ENCODE results near the gene RPS6KC1. TPM values are rescaled to one million over a fixed set of nuclear protein-coding genes. Genes with fewer than 3 reads are reported as not detected.

Gene RPS6KC1
- total and polyA plus RNA-seq, 9 of the 15 experiments (the other 6 are each of a cell fraction or from before 2014, with no cell fraction given) = 4.3 to 34.6 (median 20.9) TPM

DNA sequence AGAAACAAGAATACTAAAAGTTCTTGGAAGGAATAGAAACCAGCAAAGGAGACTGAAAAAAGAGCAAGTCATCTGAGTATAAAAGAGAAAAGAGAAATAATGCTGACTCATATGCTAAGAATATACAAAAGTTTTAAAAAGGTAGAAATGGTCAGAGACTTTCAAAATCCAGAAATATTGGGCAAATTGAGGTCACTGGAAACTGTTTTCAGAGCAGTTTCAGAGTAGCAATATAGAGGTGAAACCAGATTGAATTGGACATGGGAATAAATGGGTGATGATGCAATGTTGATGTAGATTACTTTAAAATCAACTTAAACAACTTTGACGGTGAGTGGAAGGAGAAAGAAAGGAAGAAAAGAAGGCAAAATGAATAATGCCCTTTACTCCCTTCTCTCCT is 1.8 kb upstream of the RPS6KC1 start (continued):
- TF ChIP-seq PREB (CRISPR knock-in tag; IDR thresholded peaks at IDR 0.05) (no peak), DPF2 (IDR thresholded peaks at IDR 0.05) (peak; percentile 93), SOX6 (IDR thresholded peaks at IDR 0.05) (peak; percentile 24; the same call in 1 of the 2 replicates), TAL1 (IDR thresholded peaks at IDR 0.05) (no peak), ZNF407 (IDR thresholded peaks at IDR 0.05; ENCODE audit: low read depth) (no peak), HMG20A (CRISPR knock-in tag; conservative IDR thresholded peaks at IDR 0.05) (no peak), ATF7 (IDR thresholded peaks at IDR 0.05) (peak; percentile 49; the same call in 1 of the 2 replicates), EWSR1 (IDR thresholded peaks at IDR 0.05; ENCODE audit: borderline replicate concordance, low read depth, partially characterized antibody) (no peak)
- TF ChIP-seq, protein P1, sequence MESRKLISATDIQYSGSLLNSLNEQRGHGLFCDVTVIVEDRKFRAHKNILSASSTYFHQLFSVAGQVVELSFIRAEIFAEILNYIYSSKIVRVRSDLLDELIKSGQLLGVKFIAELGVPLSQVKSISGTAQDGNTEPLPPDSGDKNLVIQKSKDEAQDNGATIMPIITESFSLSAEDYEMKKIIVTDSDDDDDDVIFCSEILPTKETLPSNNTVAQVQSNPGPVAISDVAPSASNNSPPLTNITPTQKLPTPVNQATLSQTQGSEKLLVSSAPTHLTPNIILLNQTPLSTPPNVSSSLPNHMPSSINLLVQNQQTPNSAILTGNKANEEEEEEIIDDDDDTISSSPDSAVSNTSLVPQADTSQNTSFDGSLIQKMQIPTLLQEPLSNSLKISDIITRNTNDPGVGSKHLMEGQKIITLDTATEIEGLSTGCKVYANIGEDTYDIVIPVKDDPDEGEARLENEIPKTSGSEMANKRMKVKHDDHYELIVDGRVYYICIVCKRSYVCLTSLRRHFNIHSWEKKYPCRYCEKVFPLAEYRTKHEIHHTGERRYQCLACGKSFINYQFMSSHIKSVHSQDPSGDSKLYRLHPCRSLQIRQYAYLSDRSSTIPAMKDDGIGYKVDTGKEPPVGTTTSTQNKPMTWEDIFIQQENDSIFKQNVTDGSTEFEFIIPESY (CRISPR knock-in tag; IDR thresholded peaks at IDR 0.05) = no peak
- TF ChIP-seq, protein P2, sequence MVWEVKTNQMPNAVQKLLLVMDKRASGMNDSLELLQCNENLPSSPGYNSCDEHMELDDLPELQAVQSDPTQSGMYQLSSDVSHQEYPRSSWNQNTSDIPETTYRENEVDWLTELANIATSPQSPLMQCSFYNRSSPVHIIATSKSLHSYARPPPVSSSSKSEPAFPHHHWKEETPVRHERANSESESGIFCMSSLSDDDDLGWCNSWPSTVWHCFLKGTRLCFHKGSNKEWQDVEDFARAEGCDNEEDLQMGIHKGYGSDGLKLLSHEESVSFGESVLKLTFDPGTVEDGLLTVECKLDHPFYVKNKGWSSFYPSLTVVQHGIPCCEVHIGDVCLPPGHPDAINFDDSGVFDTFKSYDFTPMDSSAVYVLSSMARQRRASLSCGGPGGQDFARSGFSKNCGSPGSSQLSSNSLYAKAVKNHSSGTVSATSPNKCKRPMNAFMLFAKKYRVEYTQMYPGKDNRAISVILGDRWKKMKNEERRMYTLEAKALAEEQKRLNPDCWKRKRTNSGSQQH (CRISPR knock-in tag; IDR thresholded peaks at IDR 0.05) = peak; percentile 28; the same call in 1 of the 2 replicates
- TF ChIP-seq, protein P3, sequence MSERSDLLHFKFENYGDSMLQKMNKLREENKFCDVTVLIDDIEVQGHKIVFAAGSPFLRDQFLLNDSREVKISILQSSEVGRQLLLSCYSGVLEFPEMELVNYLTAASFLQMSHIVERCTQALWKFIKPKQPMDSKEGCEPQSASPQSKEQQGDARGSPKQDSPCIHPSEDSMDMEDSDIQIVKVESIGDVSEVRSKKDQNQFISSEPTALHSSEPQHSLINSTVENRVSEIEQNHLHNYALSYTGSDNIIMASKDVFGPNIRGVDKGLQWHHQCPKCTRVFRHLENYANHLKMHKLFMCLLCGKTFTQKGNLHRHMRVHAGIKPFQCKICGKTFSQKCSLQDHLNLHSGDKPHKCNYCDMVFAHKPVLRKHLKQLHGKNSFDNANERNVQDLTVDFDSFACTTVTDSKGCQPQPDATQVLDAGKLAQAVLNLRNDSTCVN (CRISPR knock-in tag; IDR thresholded peaks at IDR 0.05) = no peak
- TF ChIP-seq, protein P4, sequence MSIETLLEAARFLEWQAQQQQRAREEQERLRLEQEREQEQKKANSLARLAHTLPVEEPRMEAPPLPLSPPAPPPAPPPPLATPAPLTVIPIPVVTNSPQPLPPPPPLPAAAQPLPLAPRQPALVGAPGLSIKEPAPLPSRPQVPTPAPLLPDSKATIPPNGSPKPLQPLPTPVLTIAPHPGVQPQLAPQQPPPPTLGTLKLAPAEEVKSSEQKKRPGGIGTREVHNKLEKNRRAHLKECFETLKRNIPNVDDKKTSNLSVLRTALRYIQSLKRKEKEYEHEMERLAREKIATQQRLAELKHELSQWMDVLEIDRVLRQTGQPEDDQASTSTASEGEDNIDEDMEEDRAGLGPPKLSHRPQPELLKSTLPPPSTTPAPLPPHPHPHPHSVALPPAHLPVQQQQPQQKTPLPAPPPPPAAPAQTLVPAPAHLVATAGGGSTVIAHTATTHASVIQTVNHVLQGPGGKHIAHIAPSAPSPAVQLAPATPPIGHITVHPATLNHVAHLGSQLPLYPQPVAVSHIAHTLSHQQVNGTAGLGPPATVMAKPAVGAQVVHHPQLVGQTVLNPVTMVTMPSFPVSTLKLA (conservative IDR thresholded peaks at IDR 0.05) = peak in 1 of 2 experiments; percentile 25; a peak in 1 of 4 replicates

Data from K562 (cell line).